Chondrocyte (in vitro differentiated cells): Measurements from ENCODE around the gene MMP2. TPM values are rescaled to one million over a fixed set of nuclear protein-coding genes. Genes with fewer than 3 reads are reported as not detected.

Experiments
- DNase-seq: peaks from one replicate; pipeline ENCODE4 v3.0.0; 2021; ENCODE audit warnings: mixed read lengths, low spot score
- H3K27ac Mint-ChIP-seq: one replicate; pipeline ENCODE4 v1.8.0; 2021; ENCODE audit warnings: mild to moderate bottlenecking, moderate library complexity, mixed read lengths; ENCODE audit not compliant: unreplicated experiment
- H3K27me3 Mint-ChIP-seq: 2 replicates; pipeline ENCODE4 v1.8.0; 2021; ENCODE audit warnings: low read depth, mixed read lengths
- H3K36me3 Mint-ChIP-seq: 2 replicates; pipeline ENCODE4 v1.8.0; 2021; ENCODE audit warnings: low read depth, mixed read lengths
- H3K4me1 Mint-ChIP-seq: 2 replicates; pipeline ENCODE4 v1.8.0; 2021; ENCODE audit warnings: low read depth, mild to moderate bottlenecking, mixed read lengths
- H3K4me3 Mint-ChIP-seq: one replicate; pipeline ENCODE4 v1.8.0; 2021; ENCODE audit warnings: mild to moderate bottlenecking, moderate library complexity, mixed read lengths; ENCODE audit not compliant: unreplicated experiment
- H3K9me3 Mint-ChIP-seq: 2 replicates; pipeline ENCODE4 v1.8.0; 2021; ENCODE audit warnings: low read depth, mixed read lengths
- total RNA-seq: library from RNA; stranded (reverse); gene quantifications from 3 replicates; pipeline ENCODE4 v1.2.1, GENCODE V29; 2021
- TF ChIP-seq, protein P1 (sequence below): fragments of 200-600 bp; sonication (generic); IDR thresholded peaks from 2 replicates; pipeline ENCODE4 v1.5.0; 2021; ENCODE audit warnings: antibody characterized with exemption, mild to moderate bottlenecking, moderate library complexity

The MMP2 gene
- total RNA-seq, 1 donor from 2014 or later = 227 TPM

DNA sequence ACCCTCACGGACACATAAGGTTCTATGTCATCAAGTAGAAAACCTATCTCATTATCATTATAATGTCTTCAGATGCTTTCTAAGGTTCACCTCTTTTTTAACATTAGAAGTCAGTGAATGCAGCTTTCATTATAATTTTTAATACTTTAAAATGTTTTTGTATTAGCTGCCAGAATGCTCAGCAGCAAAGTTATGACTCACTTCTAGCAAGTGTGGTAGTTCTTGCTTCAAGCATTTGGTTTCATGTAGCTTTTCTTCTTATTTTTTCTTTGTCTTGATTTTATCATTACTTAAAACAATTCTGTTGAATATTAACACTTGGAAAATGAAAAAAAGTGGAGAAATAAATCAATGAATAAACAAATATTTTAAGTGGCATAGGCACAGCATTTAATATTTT lies 53.2 kb downstream of the MMP2 start:
- H3K4me1 Mint-ChIP-seq = peaks cover 39% of the 10 kb centered on the region

DNA sequence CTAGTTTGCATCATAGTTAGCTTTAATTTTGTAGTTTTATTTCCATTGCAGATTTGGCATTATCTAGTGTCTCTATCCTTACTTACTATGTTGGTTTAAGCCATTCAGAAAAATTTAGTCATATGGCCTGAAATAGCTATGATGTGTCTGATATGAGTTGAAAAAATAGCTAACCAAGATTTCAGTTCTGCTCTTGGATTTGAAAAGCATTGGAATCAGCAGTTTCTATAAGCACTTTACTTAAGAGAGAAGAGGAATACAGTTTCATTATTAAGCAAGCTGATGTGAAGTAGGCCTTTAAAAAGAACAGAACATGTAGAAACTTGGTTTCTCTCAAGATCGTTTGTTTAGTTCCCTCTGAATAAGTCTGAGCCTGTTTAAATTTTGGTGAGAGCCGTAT lies 55.8 kb downstream of the MMP2 start:
- DNase-seq = no peak
- H3K27ac Mint-ChIP-seq = peak overlapping the region; percentile 86
- peaks cover 41% of the 10 kb centered on the region for H3K4me1 Mint-ChIP-seq
- no peaks in the 10 kb centered on the region for H3K9me3 Mint-ChIP-seq
- H3K36me3 Mint-ChIP-seq = peaks cover 2% of the 10 kb centered on the region
- H3K4me3 Mint-ChIP-seq = no peak overlapping the region
- H3K27me3 Mint-ChIP-seq = no peaks in the 10 kb centered on the region
- TF ChIP-seq, protein P1, sequence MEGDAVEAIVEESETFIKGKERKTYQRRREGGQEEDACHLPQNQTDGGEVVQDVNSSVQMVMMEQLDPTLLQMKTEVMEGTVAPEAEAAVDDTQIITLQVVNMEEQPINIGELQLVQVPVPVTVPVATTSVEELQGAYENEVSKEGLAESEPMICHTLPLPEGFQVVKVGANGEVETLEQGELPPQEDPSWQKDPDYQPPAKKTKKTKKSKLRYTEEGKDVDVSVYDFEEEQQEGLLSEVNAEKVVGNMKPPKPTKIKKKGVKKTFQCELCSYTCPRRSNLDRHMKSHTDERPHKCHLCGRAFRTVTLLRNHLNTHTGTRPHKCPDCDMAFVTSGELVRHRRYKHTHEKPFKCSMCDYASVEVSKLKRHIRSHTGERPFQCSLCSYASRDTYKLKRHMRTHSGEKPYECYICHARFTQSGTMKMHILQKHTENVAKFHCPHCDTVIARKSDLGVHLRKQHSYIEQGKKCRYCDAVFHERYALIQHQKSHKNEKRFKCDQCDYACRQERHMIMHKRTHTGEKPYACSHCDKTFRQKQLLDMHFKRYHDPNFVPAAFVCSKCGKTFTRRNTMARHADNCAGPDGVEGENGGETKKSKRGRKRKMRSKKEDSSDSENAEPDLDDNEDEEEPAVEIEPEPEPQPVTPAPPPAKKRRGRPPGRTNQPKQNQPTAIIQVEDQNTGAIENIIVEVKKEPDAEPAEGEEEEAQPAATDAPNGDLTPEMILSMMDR = no peak

More for the DNA sequence above, 53.2 kb downstream of the MMP2 start:
- no peaks in the 10 kb centered on the region for H3K36me3 Mint-ChIP-seq
- TF ChIP-seq, protein P1 = no peak
- no peak overlapping the region for H3K4me3 Mint-ChIP-seq
- H3K27ac Mint-ChIP-seq = no peak overlapping the region
- no peaks in the 10 kb centered on the region for H3K9me3 Mint-ChIP-seq
- no peaks in the 10 kb centered on the region for H3K27me3 Mint-ChIP-seq
- no peak for DNase-seq

DNA sequence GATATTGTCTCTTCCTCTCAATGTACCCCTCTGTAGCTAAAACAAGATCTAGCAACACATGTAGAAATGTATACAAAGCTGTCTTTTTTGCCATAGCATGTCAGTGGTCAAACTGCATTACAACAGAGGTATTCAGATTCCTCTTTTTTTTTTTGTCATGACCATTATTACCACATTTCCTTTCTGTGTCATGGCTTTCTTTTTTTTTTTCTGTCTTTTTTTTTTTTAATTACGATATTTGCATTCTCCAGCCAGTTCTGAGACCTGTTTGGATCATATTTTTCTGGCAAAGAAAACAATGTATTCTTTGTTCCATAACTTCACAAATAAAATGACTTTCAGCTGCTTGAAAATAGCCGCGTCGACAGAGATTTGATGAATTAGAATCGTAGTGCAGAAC lies 60.1 kb downstream of the MMP2 start:
- peaks cover 29% of the 10 kb centered on the region for H3K4me1 Mint-ChIP-seq
- TF ChIP-seq, protein P1 = no peak
- no peaks in the 10 kb centered on the region for H3K27me3 Mint-ChIP-seq
- peaks cover 2% of the 10 kb centered on the region for H3K36me3 Mint-ChIP-seq
- no peak for DNase-seq
- no peak overlapping the region for H3K4me3 Mint-ChIP-seq
- H3K27ac Mint-ChIP-seq = no peak overlapping the region
- no peaks in the 10 kb centered on the region for H3K9me3 Mint-ChIP-seq

DNA sequence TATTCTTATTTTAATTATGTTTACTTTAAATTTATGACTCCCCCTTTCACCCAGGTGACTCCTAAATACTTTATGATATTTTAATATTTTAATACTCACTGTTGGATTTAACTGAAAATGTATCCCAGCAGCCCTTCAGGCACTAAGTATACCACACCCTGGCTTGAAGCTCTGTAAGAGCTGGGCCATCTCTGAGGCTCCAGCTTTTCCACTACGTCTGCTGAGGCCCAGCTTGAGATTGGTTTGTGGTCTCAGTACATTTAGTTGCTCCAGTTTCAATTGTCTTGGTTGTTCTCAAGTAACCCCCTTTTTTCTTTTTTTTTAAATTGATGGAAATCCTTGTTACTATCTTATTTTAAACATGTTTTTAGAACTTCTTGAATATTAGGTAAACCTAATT lies 60.5 kb downstream of the MMP2 start:
- Mint-ChIP-seq H3K4me1 (peaks cover 28% of the 10 kb centered on the region), H3K36me3 (peaks cover 2% of the 10 kb centered on the region), H3K27me3 (no peaks in the 10 kb centered on the region), H3K4me3 (no peak overlapping the region), H3K9me3 (no peaks in the 10 kb centered on the region), H3K27ac (no peak overlapping the region)
- TF ChIP-seq, protein P1 = no peak
- no peak for DNase-seq

DNA sequence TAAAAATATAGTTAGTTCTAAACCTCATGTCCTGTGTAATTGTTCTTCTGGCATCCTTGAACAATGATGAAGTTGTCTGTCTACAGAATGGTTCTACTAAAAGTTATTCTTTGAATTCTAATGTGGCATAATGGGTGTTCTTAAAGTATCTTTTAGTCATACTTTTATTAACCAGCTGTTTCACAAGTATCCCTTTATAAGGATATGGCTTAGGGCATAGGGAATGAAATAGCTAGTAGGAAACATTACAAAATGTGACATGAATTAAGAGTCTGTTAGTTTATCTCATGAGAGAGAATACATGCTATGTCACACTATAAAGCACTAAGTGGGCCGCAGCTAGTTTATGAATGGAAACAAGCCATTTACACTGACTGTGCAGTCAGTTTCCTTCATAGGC lies 61.2 kb downstream of the MMP2 start:
- H3K27me3 Mint-ChIP-seq = no peaks in the 10 kb centered on the region
- no peak overlapping the region for H3K27ac Mint-ChIP-seq
- peaks cover 21% of the 10 kb centered on the region for H3K4me1 Mint-ChIP-seq
- H3K4me3 Mint-ChIP-seq = no peak overlapping the region
- no peak for DNase-seq
- H3K36me3 Mint-ChIP-seq = peaks cover 2% of the 10 kb centered on the region
- TF ChIP-seq, protein P1 = no peak
- no peaks in the 10 kb centered on the region for H3K9me3 Mint-ChIP-seq
